GM19043 (cell line): Measurements from ENCODE around the gene CNTLN.
"Not testable (repeated sequence)": the region's sequence is repeated elsewhere in the genome, so short reads cannot be mapped to it uniquely, and the experiment has no call there.

Experiments
- ATAC-seq: cut with Tn5 transposase; IDR thresholded peaks from one replicate; pipeline ENCODE4 v1.9.1; 2021; ENCODE audit warnings: low read depth; ENCODE audit not compliant: unreplicated experiment

Gene CNTLN

DNA sequence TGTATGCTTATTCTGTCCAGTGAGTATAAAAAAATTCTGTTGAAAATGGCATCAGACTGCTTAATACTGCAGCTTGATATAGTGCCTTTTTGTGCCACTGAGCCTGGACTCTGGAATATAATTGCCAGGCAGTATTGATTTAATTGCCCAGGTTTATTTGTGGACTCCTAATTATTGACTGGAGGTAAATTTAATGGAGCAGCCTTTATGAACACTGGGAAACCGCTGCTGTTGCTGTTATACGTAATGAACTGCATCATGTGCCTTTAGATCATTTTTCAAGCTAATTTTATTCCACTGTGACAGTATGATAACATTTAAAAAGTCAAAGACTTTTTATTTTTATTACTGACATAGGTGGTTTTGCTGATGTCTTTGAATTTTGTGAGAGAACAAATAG is 353.8 kb downstream of the CNTLN start:
- ATAC-seq: no peak

DNA sequence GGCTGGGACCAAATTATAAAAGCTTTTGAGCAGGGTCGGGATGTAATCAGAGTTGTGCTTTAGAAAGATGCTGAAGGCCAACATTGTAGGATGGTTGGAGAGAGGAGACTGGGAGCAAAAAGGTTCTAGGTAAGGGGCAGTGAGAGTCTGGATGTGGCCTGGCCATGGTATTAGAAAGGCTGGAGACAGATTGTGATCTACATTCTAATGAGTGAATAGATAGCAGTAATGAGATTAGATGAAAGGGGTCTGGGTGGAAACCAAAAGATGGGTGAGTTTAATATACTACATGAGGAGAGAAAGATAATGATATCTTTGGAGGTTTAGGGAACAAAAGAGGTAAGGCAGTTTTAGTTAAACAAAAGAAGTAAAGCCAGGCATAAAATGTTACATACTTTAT is 355.3 kb downstream of the CNTLN start:
- no peak for ATAC-seq

DNA sequence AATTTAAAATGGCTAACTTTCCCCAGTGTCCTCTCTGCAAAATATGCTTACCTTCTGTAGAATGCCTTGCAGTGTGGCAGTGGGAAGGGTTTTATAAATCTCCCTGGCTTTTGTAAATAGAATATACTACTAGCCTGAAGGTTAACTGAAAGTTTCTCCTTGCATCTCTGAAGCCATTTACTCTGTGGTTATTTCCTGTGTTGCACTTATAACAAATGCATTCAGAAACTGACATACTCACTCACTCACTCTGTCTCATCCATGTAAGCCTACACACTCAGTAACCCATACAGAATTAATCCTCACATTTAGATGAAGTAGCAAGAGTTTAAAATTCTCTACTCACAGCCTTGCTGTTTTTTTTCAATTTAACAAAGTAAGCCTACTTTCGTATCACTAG is 356.9 kb downstream of the CNTLN start:
- ATAC-seq: no peak

DNA sequence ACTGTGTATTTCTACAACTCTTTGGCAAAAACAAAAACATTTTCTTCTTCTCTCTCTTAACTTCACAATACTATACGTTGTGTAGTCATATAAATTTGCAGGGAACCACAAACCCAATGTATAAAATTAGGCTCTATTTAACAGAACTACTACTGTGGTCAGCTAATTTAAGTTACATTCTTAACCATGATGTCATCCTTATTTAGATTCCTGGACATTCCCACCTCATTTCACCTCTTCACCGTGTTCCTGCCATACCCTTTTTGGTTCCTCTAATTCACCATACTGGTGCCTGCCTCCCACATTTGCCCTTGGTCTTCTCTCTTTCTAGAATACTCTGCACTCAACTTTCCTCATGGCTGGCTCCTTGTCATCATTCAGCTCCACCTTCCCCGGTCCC is 368.4 kb downstream of the CNTLN start:
- ATAC-seq: no peak

DNA sequence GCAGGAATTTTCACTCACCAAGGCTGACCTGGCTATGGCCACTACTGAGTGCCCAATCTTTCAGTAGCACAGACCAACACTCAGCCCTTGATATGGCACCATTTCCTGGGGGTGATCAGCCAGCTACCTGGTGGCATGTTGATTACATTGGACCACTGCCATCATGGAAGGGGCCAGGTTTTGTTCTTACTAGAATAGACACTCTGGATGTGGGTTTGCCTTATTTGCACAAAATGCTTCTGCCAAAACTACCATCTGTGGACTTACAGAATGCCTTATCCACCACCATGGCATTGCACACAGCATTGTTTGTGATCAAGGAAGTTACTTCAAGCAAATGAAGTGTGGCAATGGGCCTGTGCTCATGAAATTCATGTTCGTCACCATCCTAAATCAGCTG is 374.3 kb downstream of the CNTLN start:
- ATAC-seq: no peak

DNA sequence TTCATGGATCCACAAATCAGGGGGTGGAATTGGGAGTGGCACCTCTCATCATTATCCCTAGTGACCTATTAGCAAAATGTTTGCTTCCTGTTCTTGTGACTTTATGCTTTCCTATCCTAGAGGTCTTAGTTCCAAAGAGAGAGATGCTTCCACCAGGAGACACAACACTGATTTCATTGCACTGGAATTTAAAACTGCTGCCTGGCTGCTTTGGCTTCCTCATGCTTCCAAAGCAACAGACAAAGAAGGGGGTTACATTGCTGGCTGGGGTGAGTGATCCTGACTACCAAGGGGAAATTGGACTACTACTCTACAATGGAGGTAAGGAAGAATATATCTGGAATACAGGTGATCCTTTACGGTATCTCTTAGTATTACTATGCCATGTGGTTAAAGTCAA is 374.9 kb downstream of the CNTLN start:
- ATAC-seq: no peak

DNA sequence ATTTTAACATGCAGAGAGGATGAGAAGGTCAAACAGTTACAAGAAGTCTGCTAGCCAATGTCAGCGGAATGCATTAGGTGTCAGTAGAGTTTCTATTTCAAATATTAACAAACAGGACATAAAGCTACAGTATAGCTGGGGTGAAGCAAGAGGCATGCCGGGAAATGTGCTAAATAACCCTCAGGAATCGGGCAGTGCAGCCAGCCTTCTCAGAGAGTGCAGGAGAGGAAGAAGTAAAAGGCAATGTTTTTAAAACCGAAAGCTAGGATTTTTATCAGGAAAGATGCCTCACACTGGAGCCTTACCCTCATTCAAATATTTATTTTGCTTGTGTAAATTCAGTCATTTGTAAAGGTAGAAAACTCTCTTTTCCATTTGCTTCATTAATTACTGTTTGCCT is 384.9 kb downstream of the CNTLN start:
- ATAC-seq: no peak

DNA sequence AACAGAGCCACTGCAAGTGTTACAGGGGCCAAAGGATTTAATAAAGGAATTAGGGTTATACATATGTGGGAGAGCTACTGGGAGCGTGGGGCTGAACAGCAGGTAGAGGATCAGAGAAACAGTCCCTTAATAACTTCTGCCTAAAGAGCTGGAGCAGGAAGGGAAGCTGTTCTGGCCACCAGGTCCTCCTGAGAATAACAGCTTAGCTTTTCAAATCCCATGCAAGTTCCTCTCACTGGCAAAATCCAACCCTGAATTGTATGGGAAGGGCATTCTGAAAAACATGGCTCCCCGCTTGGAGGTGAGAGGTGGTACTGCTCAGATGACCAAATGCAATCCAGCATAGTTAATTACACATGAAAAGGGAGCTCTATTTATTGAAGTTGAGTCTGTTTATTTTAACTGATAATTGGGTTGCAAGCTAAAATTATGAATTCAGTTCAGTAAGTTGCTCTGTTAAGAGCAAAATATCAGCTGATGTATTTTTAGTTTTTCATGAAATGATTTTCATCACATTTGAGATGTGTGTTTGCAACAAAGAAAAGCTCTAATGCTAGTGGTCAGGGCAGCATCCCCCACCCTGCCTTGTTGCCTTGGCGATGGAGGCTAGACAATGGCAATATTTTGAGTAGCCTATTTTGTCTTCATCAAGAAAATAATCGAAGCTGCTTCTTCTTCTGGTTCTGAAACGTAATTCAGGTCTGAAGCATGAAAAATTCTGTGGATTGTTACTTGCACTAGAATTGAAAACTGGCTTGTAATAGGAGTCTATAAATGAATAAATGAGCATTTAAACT is 385.6 kb downstream of the CNTLN start:
- no peak for ATAC-seq

DNA sequence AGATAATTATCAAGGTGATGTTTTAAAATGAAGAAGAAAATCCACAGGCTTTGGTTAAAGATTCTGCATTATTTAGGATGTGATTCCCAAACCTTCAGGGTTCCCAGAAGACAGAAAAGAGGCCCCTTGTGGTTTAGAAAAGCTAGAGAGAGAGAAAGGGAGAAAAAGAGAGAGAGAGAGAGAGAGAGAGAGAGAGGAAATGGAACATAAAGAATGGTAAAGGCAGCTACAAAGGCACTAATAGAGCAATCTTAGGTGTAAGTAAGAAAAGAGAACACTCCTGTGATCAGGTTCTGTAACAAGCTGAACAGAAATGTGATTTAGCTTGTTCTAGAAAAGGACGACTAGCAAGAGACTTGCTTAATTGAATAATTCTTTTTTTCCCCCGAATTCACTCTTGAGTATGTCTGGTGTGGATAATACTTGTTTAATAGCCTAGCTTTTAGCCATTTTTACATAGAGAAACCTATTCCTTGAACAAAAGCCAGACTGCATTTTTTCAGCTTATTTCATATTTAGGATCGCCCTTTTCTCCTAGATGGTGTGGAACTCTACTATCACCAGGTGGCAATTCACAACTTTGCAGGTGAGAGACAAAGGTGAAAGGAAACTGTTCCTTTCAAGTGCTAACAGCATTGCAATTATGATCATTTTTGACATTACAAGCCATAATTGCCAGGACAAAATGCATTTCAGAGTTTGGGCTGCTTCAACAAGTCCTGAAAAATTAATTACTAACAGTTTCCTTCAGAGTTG is 386.4 kb downstream of the CNTLN start:
- ATAC-seq: no peak

DNA sequence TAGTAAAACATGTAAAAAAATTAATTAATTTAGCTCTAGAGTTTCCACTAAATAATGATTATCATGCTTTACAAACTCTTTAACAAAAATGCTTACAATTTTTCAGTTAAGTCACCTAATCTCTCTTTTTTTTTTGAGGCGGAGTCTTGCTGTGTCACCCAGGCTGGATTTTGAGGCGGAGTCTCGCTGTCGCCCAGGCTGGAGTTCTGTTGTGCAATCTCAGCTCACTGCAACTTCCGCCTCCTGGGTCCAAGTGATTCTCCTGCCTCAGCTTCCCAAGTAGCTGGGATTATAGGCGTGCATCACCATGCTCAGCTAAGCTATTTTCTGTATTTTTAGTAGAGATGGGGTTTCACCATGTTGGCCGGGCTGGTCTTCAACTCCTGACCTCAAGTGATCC is 391.9 kb downstream of the CNTLN start:
- not testable (repeated sequence) for ATAC-seq

DNA sequence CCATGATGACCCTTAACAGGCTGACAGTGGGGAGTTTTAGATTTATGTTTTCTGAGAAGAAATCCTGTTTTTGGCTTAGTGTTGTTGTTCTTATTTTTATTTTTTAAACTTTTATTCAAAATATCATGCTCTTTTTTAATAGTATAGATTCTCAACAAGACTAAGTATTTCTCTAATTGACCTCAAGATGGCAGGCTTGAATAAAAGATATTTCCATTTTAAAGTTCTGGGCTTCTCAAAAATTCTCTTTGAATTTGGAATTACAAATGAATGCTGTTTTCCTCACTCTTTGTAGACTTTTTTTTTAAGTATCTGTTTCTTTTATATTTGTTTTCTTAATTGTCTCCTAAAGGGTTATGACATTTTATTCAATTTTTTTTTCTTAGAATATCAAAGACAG is 394.0 kb downstream of the CNTLN start:
- no peak for ATAC-seq

DNA sequence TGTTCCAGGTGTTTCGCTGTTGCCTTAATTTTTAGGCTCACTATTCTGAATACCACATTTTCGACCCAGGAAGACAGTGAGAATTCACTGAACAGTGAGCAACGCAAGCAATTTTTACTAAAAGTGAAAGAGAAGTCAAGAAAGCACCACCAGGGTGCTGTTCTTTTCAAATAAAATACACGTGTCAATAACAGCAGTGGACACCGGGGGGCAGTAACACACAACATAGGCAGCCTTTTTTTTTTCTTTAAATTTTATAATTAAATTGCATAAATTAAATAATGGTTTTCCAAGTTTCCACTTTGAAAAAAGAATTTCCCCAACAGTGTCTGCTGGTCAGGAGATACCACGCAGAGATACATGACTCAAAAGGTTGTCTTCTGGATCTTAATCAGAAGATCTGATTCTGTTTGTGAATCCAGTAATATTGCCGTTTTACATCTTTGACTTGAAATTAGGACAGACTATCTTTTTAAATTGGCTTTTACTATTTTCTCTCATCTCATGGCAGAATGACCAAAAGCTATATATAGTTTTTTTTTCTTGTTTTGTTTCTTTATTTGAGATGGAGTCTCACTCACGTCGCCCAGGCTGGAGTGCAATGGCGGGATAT is 396.9 kb downstream of the CNTLN start:
- ATAC-seq: peak; percentile 64

DNA sequence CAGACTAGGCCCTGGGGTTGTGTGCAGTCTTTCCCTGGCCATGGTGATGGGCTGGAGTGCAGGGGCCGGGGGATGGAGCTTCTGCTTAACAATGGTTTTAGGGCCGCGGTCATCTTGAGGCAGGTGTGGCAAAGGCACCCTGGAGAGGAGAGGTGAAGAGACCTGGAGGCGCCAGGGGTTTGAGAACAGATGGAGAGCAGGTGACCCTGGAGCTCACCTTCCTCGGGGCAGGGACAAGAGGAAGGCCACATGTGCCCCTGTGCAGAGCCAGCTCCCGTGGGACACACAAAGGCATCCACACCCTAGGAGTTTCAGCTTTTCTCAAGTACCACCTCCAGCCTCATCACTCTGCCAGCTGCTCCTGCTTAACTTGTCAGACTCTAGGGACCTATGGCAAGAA is 397.6 kb downstream of the CNTLN start:
- no peak for ATAC-seq

DNA sequence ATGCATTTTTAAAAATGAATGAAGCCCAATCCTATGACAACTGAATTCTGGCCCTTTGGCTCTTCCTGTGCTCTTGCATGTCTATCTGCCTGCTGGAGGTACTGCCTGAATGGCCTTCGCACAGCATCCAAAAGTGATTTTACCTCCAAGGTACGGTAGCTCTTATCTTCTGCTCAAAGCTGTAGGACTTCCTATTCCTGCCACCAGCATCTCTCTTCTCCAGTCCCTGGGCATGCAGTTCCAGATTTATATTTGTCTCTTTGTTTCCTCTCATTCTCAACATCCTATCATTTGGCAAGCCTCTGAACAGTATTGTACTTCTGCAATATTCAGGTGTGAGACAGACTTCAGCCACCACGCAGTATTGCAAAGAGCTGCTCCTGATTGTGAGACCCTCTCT is 400.3 kb downstream of the CNTLN start:
- ATAC-seq: no peak

DNA sequence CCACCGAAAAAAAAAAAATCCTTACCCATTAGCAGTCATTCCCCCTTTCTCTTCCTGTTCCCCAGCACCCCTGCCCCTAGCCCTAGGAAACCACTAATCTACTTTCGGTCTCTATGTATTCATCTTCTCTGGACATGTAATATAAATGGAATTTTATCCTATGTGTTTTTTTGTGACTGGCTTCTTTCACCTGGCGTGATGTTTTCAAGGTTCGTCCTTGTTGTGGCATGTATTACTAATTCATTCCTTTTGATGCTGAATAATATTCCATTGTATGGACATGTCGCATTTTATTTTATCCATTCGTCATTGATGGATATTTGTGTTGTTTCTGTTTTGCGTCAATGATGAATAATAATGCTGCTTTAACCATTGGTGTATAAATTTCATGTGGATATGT is 401.2 kb downstream of the CNTLN start:
- no peak for ATAC-seq

DNA sequence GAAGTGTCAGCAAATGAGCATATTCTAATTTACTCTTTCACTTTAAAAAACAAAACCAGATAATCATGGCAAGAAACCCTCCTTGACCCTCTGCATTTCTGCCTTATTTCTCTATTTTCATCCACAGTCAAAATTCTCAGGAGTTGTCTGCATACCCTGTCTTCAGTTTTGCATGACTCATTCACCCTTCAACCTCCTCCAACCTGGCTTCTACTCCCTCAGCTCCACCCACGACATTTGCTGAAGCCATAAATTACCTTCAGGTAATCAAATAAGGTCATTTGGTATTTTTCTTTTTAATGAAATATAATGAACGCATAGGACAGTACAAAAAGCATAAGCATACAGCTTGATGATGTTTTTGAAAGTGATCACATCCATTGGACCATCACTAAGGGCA is 416.2 kb downstream of the CNTLN start:
- no peak for ATAC-seq
